ENCODE measurements around the gene DCAF8.

DCAF8 gene

DNA sequence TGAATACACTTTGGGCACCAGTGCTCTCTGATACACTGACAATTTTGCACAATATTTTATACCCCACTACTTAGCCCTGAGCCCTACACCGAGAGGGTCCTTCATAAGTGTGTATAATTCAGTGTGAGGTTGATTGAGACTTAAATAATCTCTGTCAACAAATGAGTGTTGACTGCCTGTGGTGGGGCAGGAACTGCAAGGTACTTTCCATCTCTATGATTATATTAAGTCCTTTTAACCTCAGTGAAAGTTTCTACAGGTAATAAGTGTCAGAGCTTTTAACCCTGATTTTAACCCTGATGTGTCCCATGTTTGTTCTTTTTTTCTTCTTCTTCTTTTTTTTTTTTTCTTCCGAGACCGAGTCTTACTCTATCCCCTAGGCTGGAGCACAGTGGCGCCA, 66.2 kb downstream of the DCAF8 start:
- no peak for DNase-seq

DNA sequence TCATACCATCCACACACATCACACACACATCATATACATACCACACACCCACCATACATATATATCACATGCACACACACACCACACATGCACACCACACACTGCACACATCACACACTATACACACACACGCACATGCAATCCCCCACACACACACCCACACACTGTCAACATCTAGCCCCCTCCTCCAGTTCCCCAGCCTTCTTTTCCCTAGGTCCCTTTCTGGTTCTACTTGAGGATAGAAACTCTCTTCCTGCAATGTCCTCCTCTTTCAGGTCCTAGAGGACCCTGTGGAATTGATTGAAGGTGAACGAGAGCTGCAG, 67.7 kb downstream of the DCAF8 start:
- DNase-seq = no peak

DNA sequence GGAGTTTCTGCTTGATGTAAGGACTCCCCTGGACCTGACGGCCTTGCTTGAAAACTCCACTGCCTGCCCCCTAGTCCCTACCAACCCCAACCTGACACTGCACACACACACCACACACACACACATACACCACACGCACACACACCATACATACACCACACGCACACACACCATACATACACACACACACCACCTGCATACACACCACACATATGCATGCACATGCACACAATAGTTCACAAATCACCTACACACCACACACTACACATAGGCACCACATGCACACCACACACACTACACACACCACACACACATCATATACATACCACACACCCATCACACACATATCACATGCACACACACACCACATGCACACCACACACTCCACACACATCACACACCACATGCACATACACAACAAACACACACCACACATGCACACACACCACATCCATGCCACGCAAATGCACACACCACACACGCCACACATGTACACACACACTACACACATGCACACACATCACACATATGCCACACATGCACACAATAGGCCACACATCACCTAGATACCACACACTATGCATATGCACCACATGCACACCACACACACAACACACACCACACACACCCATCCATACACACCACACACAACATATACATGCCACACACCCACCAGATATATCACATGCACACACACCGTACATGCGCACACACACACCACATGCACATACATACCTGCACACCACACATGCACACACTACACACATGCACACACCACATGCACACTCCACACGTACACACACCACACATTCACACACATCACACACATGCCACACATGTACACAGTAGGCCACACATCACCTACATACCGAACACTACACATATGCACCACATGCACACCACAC, 68.3 kb downstream of the DCAF8 start:
- DNase-seq = no peak

DNA sequence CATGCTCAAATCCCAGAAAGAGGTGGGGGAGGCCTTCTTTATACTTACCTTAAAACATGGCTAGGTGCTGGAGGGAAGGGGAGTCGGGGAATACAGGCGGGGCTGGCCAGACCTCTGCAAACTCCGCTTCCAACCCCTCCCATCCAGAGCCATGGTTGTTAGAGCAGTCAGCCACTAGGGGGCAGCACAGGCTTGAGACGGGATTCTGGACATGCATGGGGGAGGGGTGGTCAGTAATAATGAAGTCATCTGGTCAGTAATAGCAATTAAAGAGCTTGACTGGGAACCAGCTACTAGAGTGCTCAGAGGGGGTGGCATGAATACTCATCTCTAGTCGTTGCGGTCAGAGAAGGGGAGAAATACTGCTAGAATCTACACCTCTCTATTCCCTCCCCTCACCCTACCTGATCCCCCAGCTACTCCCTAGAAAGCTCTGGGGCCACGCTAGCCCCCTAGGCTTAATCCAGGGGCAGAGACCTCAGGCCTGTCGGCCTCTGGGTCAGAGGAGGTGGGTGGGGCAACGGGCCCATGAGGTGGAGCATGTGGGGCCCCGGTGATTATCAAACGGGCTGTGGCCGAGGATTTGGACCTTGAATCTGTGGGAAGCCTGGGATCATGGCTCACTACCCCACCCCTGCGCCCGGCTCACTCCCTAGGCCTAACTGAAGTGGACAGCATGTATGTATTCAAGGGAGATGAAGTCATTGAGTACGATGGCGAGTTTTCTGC, 69.1 kb downstream of the DCAF8 start:
- DNase-seq = no peak

DNA sequence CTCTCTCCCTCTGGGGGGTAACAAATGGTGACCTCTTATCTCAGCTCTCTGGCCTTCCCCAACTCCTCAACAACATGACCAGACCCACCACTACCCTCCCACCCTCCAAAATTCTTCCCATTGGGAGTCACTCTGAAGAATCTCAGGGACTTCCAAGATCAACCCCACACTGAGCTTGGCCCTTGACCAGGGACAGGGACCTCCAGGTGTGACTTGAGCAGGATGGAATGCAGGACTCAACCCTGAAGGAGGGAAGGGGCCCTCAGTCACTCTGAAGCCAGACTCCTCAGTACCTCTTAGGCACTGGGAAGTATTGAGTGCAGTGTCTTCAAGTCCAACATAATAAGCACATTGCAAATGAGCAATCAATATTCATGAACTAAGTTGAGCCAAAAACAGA, 70.1 kb downstream of the DCAF8 start:
- no peak for DNase-seq

DNA sequence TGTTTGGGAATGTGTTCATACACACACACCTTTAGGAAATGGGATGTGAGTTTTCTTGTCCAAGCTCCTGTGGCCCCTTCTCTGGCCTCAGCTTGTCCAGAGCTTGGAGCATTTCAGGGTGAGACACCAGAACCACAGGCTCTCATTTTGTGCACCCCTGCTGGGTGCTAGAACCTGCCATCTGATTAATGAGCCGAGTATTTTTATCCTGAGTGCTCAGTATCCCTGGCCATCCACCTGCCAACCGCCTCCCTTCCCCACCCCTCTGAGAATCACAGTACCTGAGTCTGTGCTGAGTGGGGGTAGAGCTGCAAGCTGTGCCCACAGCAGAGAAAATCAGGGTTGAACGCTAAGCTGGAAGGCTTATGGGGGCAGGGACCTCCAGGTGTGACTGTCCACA, 70.6 kb downstream of the DCAF8 start:
- DNase-seq = no peak

DNA sequence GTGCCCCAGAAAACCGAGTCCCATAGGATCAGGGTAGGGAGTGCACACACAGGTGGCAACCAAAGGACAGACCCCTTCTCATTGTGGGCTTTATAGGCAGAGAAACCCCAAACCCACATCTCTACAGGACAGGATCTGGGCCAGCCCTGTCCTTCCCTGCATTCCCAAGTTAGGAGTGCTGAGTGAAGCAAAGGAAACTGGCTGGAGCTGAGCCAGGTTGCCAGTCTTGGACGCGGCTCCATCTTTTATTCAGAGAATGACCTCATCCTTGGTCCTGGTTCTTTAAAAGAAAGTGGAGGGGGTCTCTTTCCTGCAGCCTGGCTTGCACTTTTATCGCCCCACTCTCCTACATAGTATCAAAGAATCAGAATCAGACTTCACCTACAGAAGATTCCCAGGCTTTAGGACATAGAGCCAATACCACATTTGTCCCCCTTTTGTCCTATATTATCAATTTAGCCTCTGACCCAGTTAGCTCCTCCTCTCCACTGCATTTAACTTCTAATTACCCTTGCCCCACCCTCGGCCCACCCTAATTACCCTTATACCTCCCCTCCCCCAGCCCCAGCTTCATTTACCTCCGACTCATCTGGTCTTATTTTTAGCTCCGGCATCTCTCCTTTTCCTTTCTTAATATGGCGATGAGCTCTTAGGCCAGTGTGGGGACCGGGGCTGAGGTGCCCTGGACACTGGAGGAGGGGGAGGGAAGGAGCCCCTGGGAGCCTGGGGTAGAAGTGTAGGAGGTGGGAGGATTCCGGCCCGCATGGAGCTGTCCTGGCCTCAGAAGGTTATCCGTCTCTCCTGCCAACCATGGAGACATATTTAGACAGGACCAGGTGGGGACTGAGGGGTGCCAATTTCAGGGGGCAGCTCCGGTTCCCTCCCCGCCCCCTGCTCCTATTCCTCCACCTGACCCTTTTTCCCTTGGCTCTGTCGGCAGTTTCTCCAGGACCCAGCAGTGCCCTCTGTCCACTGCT, 72.4 kb downstream of the DCAF8 start, which contains the start of gene CASQ1:
CASQ1 (plus strand) TSS at position 927 of the 977 bp plus-strand sequence. CDS start 177 bp downstream, outside the sequence.
- no peak for DNase-seq

DNA sequence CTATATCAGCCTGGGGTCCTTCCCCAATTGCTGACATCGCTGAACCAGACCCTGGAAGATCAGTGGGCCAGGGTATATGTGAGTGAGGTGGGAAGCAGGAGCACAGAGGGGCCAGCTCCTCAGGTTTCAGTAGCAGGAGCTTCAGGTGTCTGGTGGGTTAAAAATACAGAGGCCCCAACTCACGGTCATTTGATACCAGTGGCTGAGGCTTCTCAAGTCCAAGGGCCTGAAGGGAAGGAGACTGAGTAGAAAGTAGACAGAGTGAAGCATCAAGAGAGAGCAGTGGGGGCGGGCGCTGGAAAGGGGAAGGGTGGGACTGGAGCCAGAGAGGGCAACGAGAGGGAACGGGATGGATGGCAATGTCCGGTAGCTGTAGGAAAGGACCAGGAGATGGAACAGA, 74.0 kb downstream of the DCAF8 start:
- DNase-seq = no peak

DNA sequence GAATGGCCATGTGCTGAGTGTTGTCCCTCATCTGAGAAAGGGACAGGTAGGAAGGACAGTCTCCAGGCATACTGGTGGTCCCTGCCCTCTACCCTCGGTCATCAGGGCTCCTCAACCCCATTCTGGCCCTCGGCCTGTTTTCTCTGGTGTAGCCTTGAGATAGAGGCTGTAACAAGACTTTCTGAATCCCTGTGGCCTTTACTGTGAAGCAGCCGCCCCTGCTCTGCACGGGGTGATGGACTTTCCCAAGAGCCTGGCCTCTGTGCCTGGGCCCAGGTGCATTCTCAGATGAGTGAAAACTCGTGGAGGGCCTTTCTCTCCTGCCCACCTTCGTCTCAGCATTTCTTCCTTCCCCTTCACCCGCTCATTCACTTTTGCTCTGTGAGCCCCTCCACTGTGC, 74.9 kb downstream of the DCAF8 start:
- DNase-seq = no peak

DNA sequence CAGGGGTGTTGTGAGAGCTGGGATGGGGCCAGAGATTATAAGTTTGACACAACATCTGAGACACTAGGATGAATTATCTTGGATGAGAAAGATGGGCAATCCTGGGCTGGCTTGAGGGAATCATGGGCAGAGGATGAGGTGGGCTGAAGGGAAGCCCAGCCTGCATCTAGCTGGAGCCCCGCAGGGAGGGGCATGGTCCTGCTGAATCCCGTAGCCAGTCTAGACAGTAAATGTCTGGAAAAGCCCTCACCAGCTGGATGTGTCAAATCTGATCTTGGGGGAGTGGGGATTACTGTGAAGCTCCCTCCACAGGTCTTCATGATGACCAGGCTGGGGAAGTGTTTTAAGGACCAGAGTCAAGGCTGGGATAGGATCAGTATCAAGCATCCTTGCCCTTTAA, 75.6 kb downstream of the DCAF8 start:
- DNase-seq = no peak

DNA sequence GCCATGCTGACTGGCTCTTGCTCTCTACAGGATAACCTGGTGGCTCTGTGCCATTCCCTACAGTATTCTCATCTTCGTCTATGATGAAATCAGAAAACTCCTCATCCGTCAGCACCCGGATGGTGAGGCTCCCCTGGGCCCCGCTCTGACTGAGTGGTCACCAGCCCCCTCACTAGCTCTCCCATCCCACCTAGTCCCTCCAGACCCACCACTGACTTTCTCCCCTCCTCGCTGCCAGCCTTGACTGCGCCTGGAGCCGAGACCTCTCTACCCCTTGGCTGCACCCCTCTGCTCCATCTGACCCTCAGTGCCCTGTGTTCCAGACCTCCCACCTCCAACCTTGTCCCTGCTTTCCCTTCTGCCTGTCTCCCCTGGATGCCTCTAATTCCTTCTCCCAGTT, 76.1 kb downstream of the DCAF8 start:
- no peak for DNase-seq

DNA sequence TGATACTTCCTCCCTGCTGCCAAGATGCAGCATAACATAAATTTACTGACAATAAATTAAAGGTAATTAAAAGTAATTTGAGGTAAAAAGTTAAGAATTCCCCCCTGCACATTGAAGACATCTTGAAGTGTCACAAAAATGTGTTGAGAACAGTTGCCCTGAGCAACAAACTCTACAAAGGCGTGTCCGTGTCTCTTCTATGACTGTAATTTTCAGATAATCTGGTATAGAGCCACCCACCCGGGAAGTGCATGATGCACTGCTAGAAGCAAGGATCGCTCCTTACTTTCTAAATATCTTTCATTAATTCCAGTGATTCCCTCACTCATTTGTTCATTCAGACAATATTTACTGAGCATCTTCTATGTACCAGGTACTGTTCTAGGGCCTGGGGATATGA, 83.0 kb downstream of the DCAF8 start:
- DNase-seq = no peak

DNA sequence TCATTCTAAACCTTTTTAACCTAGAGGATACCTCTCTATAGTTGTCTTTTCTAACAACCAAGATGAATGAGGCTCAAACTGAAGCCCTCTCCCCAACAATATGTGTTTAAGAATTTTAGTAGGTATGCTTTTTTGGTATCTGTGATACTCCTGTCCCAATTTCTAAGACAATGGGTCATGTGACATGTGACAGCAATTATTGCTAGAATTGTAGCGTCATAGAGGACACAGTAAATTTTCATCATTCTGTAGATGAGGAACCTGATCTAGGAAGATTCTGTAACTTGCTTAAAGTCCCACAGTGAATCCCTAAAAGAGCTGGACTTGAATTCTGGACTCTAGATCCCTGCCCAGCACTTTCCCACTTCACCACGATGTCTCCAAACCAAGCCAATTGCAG, 83.6 kb downstream of the DCAF8 start:
- DNase-seq = no peak

DNA sequence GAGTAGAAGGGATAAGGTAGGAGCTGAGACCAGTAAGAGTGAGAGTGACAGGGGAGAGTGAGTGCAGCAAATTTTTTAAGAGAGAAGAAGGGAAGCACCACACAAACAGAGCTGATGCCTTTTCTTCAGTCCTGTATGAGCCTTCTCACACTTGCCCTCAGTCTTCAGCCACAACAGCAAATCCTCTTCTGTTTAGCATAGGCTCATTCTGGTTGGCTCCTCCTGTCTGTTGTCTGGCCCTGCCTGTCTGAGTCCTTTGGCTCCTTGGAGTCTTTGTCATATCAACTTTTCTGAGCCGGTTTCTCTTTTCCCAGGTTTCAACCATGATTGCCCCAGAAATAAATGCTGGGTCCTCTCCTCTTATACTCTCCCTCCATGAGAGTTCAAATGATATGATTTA, 84.7 kb downstream of the DCAF8 start:
- no peak for DNase-seq

DNA sequence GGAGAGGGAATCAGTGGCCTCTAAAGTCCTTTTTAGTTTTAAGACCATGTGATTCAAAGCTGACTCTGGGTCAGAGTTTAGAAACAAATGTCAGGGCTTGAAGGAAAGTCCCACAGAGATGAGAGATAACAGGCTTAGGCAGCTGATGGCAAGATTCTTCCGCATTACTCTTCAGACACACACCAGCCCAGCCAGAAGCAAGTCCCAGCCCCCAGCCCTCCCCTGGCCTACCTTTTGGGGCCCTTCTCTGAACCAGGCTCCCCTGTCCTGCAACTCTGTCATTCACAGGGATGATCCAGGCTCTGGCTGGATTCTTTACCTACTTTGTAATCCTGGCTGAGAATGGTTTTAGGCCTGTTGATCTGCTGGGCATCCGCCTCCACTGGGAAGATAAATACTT, 85.1 kb downstream of the DCAF8 start:
- no peak for DNase-seq

DNA sequence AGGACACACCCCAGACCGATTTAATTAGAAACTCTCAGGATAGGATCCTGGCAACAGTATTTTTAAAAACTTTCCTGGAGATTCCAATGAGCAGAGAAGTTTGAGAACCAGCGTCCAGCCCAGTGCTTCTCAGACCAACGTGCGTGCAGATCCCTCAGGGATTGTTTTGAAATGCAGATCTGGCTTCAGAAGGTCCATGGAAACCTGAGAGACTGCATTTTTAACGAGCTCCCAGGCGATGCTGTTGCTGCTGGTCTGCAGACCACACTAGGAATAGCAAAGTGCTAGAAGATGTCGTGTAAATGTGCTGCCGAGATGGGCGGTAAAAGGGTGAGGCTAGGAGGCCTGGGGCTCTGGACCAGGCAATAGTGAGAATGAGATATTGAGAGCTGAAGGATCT, 90.4 kb downstream of the DCAF8 start:
- DNase-seq = no peak

DNA sequence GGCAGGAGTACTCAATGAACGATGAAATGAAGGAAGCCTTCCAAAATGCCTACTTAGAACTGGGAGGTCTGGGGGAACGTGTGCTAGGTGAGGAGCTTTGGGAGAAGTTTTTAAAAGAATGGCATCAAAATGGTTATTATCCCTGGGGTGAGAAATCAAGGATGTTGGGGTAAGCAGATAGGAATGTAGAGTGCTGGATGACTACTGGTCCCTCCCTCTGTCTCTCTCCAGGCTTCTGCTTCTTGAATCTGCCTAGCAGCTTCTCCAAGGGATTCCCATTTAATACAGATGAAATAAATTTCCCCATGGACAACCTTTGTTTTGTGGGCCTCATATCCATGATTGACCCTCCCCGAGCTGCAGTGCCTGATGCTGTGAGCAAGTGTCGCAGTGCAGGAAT, 91.0 kb downstream of the DCAF8 start:
- no peak for DNase-seq

DNA sequence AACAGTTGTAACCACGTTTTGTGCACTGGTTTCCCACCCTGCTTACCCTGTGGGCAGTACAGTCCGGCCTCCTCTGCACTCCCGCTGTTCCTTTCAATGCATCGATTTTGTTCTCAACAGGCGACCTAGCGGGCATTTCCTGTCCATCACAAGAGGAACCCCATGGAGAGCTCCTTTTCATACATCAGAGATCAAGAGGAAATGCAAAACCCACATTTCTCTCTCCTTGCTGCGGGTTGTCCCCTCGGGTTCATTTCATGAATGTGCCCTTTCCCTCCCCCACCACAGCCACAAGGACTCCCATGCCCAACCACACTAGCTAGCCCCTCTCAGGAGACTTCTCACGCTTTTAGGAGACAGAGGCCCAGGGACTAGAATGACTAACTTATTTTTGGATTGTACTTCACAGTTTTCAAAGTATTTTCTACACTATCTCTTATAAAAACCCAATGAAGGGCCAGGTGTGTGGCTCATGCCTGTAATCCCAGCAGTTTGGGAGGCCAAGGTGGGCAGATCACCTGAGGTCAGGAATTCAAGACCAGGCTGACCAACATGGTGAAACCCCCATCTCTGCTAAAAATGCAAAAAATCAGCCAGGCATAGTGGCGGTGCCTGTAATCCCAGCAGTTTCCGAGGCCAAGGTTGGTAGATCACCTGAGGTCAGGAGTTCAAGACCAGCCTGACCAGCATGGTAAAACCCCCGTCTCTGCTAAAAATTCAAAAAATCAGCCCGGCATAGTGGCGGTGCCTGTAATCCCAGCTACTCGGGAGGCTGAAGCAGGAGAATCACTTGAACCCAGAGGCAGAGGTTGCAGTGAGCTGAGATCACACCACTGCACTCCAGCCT, 92.6 kb downstream of the DCAF8 start:
- no peak for DNase-seq

DNA sequence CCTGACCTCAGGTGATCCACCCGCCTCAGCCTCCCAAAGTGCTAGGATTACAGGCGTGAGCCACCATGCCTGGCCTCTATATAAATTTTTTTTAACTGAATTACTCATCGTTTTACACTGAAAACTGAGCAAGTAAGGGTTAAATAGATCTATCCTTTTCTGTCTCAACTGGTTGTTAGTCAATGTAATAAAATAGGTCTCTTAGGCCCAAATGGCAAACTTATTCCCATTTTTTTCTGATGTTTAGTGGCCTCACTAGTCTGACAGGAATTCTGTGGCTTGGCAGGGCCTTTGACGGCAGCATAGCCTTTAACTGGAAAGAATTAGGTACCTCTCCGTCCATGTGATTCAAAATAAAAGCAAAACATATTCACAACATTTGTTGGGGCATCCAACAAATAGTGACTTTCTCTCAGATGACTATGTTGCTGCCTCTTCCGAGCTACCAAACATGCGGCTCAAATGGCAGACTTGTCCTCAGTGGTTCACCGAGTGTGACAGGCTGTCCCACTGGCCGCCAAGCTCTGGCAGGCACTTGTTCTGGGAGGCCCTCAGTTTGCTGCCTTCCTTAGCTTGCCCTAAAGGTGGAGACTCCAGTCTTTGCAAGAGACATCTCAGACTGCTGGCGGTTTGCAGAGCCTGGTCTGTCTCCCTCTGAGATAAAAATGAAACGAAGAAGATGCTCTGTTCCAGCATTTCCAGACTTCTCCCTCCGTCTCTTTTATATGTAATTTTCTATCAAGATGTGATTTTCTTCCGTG, 93.6 kb downstream of the DCAF8 start:
- no peak for DNase-seq

DNA sequence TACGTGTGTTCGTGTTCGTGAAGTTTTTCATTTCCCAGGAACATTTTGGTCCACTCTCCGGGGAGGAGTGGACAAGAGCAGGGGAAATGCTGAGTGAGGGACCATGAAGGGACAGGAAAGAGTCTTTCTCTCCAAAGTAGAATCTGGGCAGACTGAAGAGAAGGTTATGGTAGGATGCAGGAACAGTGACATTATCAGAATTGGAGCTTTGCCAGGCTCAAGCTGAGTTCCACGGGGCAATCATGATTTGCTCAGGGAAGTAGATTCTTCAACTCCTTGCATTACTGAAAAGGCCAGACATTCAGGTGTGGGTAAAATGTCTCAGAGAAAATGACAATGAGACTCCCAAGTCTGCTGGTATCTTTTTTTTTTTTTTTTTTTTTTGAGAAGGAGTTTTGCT, 94.3 kb downstream of the DCAF8 start:
- DNase-seq = no peak

DNA sequence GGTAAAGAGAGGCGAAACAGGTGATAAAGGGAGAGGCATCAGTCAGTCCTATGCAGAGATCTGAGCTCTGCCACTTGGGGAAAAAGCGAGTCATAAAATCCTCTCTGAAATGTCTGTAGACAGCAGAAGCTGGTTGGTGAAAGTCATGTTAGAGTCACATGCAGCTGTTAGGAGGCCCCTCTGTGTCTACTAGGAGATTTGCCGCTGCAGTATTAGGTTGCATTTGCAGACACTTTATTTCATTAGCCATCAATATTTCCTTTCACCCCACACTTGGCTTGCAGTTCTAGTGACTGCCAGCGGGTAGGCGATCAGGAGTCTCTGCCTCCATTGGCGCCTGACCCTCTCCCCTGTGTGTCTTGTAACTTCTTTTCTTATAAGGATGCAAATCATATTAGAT, 94.8 kb downstream of the DCAF8 start:
- no peak for DNase-seq

DNA sequence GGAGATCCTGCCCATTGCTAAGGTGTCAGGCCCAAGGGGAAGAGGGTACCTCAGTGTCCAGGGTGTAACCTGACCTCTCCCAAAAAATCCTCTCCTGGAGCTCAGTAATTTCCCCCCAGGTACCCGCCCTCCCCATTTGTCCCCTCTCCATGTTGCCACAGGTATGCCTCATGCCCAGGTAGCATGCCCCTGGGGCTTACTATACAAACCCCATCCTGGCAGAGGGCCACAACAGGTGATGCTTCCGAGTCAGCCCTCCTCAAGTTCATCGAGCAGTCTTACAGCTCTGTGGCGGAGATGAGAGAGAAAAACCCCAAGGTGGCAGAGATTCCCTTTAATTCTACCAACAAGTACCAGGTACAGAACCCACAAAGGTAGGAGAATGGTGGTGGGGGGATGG, 95.3 kb downstream of the DCAF8 start:
- DNase-seq = no peak

Data from SIG-M5 (cell line).